Activated CD8-positive, alpha-beta memory T cell treated with anti-CD3 and anti-CD28 coated beads for 48 hours (primary cell): Measurements from ENCODE around the gene CHRNA5.

Source experiments
- DNase-seq, 3 experiments: peaks; one replicate each; pipeline ENCODE4 v3.0.0-alpha.2; 2020; ENCODE audit warnings: low read depth in 2 of 3, low spot score in 2 of 3

CHRNA5 gene

GRCh38 chr15:78620021-78620526 is 54.8 kb downstream of the CHRNA5 start:
- DNase-seq: no peak

GRCh38 chr15:78620527-78621421 is 55.5 kb downstream of the CHRNA5 start, which contains the start of gene CHRNA3:
CHRNA3 (minus strand) TSS chr15:78620996; CDS start chr15:78620794, 202 bp downstream.
- DNase-seq: no peak

- DNase-seq: no peak
These were observed 56.6 kb downstream of the CHRNA5 start for GRCh38 chr15:78621810-78622402.

GRCh38 chr15:78623786-78624497 is 58.6 kb downstream of the CHRNA5 start:
- DNase-seq: no peak

GRCh38 chr15:78624651-78625590 is 59.6 kb downstream of the CHRNA5 start:
- no peak for DNase-seq

- DNase-seq: no peak
These were observed 60.4 kb downstream of the CHRNA5 start for GRCh38 chr15:78625606-78626280.

- DNase-seq: no peak
These were observed 61.2 kb downstream of the CHRNA5 start for GRCh38 chr15:78626381-78626995.

- no peak for DNase-seq
These were observed 62.0 kb downstream of the CHRNA5 start for GRCh38 chr15:78627348-78627747.

GRCh38 chr15:78628227-78628626 is 62.9 kb downstream of the CHRNA5 start:
- DNase-seq: no peak

GRCh38 chr15:78629031-78629715 is 63.9 kb downstream of the CHRNA5 start:
- DNase-seq: no peak

GRCh38 chr15:78629716-78630065 is 64.4 kb downstream of the CHRNA5 start:
- no peak for DNase-seq

GRCh38 chr15:78630886-78631633 is 65.7 kb downstream of the CHRNA5 start:
- DNase-seq: no peak

GRCh38 chr15:78633348-78633747 is 68.0 kb downstream of the CHRNA5 start:
- no peak for DNase-seq

GRCh38 chr15:78634210-78635145 is 69.2 kb downstream of the CHRNA5 start:
- DNase-seq: no peak

- no peak for DNase-seq
These were observed 70.0 kb downstream of the CHRNA5 start for GRCh38 chr15:78635346-78635745.

- DNase-seq: no peak
These were observed 71.1 kb downstream of the CHRNA5 start for GRCh38 chr15:78636378-78636859.
